A673 (cell line): ENCODE data around the gene EFCAB11. TPM values are rescaled to one million over a fixed set of nuclear protein-coding genes. Genes with fewer than 3 reads are reported as not detected.
"Not testable (repeated sequence)": the region's sequence is repeated elsewhere in the genome, so short reads cannot be mapped to it uniquely, and the experiment has no call there.

Source experiments
- BruUV-seq: library from RNA; stranded (reverse); fragments of 400-500 nt; replicated peaks from 2 replicates; lab custom pipeline; 2021; lab: Mats Ljungman, UMichigan
- CTCF ChIA-PET: fragments of 300-600 bp; sonication (Branson Sonifier 250); formaldehyde crosslinking; loops from one replicate; lab custom pipeline; 2022; ENCODE audit warnings: antibody characterized with exemption; lab: Charles Lee
- POLR2A ChIA-PET: fragments of 300-600 bp; sonication (Branson Sonifier 250); formaldehyde crosslinking; loops from one replicate; lab custom pipeline; 2022; ENCODE audit warnings: antibody characterized with exemption; ENCODE audit not compliant: low non-redundant PET; lab: Charles Lee
- DNase-seq: peaks from one replicate; pipeline ENCODE4 v3.0.0-alpha.2; 2015; ENCODE audit warnings: low spot score
- H3K27ac ChIP-seq: fragments of 200-600 bp; sonication (generic); 2 replicates; pipeline ENCODE4 v1.5.1; 2016; ENCODE audit warnings: mixed run types, low read depth, mild to moderate bottlenecking, mixed read lengths, antibody characterized with exemption, low read length; ENCODE audit not compliant: poor library complexity, severe bottlenecking
- H3K27me3 ChIP-seq: fragments of 200-600 bp; sonication (generic); replicated peaks from 2 replicates; pipeline ENCODE4 v1.6.1; 2017; ENCODE audit warnings: mixed run types, low read depth, mild to moderate bottlenecking, mixed read lengths, antibody characterized with exemption, low read length; ENCODE audit not compliant: insufficient read depth, poor library complexity
- H3K36me3 ChIP-seq: fragments of 200-600 bp; sonication (generic); 2 replicates; pipeline ENCODE4 v1.6.1; 2016; ENCODE audit warnings: mixed run types, mild to moderate bottlenecking, mixed read lengths, antibody characterized with exemption, low read length; ENCODE audit not compliant: insufficient read depth, poor library complexity, severe bottlenecking
- H3K4me1 ChIP-seq: fragments of 200-600 bp; sonication (generic); 2 replicates; pipeline ENCODE4 v1.6.1; 2017; ENCODE audit warnings: mixed run types, mild to moderate bottlenecking, mixed read lengths, antibody characterized with exemption, low read length; ENCODE audit not compliant: insufficient read depth, poor library complexity, severe bottlenecking
- H3K4me3 ChIP-seq: fragments of 200-600 bp; sonication (generic); 2 replicates; pipeline ENCODE4 v1.5.1; 2016; ENCODE audit warnings: low read depth, mixed run types, mild to moderate bottlenecking, mixed read lengths, low read length; ENCODE audit not compliant: poor library complexity, severe bottlenecking
- H3K9me3 ChIP-seq: fragments of 200-600 bp; sonication (generic); 2 replicates; pipeline ENCODE4 v1.6.1; 2016; ENCODE audit warnings: mixed run types, low read depth, mild to moderate bottlenecking, mixed read lengths, antibody characterized with exemption, low read length; ENCODE audit not compliant: poor library complexity, severe bottlenecking
- CTCF ChIP-seq: fragments of 300-800, 200-600 bp; sonication (generic); conservative IDR thresholded peaks from 2 replicates; pipeline ENCODE4 v1.5.1; 2017; ENCODE audit warnings: low read depth, mild to moderate bottlenecking, antibody characterized with exemption, low read length, moderate library complexity, mixed read lengths
- EZH2 ChIP-seq: fragments of 200-600 bp; sonication (generic); IDR thresholded peaks from 2 replicates; pipeline ENCODE4 v1.6.1; 2017; ENCODE audit warnings: borderline replicate concordance, low read depth, mild to moderate bottlenecking, mixed read lengths, antibody characterized with exemption, low read length; ENCODE audit not compliant: poor library complexity, severe bottlenecking
- intact Hi-C: fragments of 100-400 bp; cut with micrococcal nuclease; formaldehyde crosslinking; loops from one replicate; pipeline ENCODE4 v1.10.0; 2022; ENCODE audit not compliant: unreplicated experiment
- total RNA-seq: library from RNA; stranded (reverse); gene quantifications from 2 replicates; pipeline ENCODE4 v1.2.3, GENCODE V29; 2021

The EFCAB11 gene
- total RNA-seq, 1 experiment from 2014 or later, result 8.4 TPM

- Histone ChIP-seq H3K27me3 (no peaks in the 10 kb centered on the region), H3K27ac (no peak overlapping the region), H3K36me3 (no peaks in the 10 kb centered on the region), H3K9me3 (no peaks in the 10 kb centered on the region), H3K4me3 (no peak overlapping the region), H3K4me1 (no peaks in the 10 kb centered on the region)
- CTCF ChIA-PET, result no interaction called here
- BruUV-seq, result no TSS peak
- TF ChIP-seq EZH2, result no peak
- TF ChIP-seq CTCF, result no peak
- DNase-seq, result no peak
- POLR2A ChIA-PET, result no interaction called here
- intact Hi-C loops, result no loop called here
Observed at GRCh38 chr14:89892953-89893352, 61.6 kb downstream of the EFCAB11 start.

- H3K9me3 ChIP-seq, POLR2A ChIA-PET, H3K4me1 ChIP-seq, intact Hi-C loops, H3K4me3 ChIP-seq, BruUV-seq, H3K27me3 ChIP-seq, CTCF ChIA-PET, H3K27ac ChIP-seq, DNase-seq, H3K36me3 ChIP-seq: not testable (repeated sequence)
Observed at GRCh38 chr14:89891721-89892120, 62.8 kb downstream of the EFCAB11 start.

GRCh38 chr14:89891055-89891454 lies 63.5 kb downstream of the EFCAB11 start:
- Histone ChIP-seq H3K9me3 (no peaks in the 10 kb centered on the region), H3K36me3 (no peaks in the 10 kb centered on the region), H3K27me3 (no peaks in the 10 kb centered on the region), H3K4me3 (no peak overlapping the region), H3K27ac (no peak overlapping the region), H3K4me1 (no peaks in the 10 kb centered on the region)
- CTCF ChIA-PET, result no interaction called here
- TF ChIP-seq EZH2, result no peak
- no peak for TF ChIP-seq CTCF
- DNase-seq, result no peak
- POLR2A ChIA-PET, result interaction anchor here (0.6 kb wide), 1 partner anchor 1066 kb away, joined by 3 read pairs; the partner anchor contains the start of gene TTC8
- intact Hi-C loops, result no loop called here
- BruUV-seq, result no TSS peak

- Histone ChIP-seq H3K27ac (no peak overlapping the region), H3K4me1 (no peaks in the 10 kb centered on the region), H3K36me3 (no peaks in the 10 kb centered on the region), H3K9me3 (no peaks in the 10 kb centered on the region), H3K27me3 (no peaks in the 10 kb centered on the region), H3K4me3 (no peak overlapping the region)
- intact Hi-C loops, result no loop called here
- ChIA-PET POLR2A (interaction anchor here (0.5 to 0.6 kb wide), 2 partner anchors 26 to 1066 kb away, joined by 3 to 8 read pairs; partner anchors contain the start of gene TTC8), CTCF (no interaction called here)
- BruUV-seq, result no TSS peak
- TF ChIP-seq EZH2 (no peak), CTCF (no peak)
- no peak for DNase-seq
Observed at GRCh38 chr14:89890589-89890988, 63.9 kb downstream of the EFCAB11 start.
